Stomach smooth muscle (tissue), 2 donors: Measurements from ENCODE around the gene BPIFB6.

Source experiments
- H3K27ac ChIP-seq: one replicate; pipeline ENCODE4 v1.7.0; 2013; ENCODE audit warnings: mild to moderate bottlenecking, low read length, inconsistent platforms
- H3K27me3 ChIP-seq, 2 donors: one replicate each; pipeline ENCODE4 v1.7.0; 2013; ENCODE audit warnings: low read length in 2 of 2; ENCODE audit not compliant: insufficient read depth in 2 of 2, control insufficient read depth in 1 of 2
- H3K36me3 ChIP-seq, 2 donors: one replicate each; pipeline ENCODE4 v1.7.0; 2013; ENCODE audit warnings: low read length in 2 of 2; ENCODE audit not compliant: control insufficient read depth in 2 of 2, insufficient read depth in 2 of 2
- H3K4me1 ChIP-seq: one replicate; pipeline ENCODE4 v1.7.0; 2013; ENCODE audit warnings: low read length; ENCODE audit not compliant: control insufficient read depth, insufficient read depth
- H3K4me3 ChIP-seq, 2 donors: one replicate each; pipeline ENCODE4 v1.7.0; 2013; ENCODE audit warnings: low read length in 2 of 2
- H3K9ac ChIP-seq, 2 donors: one replicate each; pipeline ENCODE4 v1.7.0; 2013; ENCODE audit warnings: low read length in 2 of 2, mild to moderate bottlenecking in 1 of 2
- H3K9me3 ChIP-seq, 2 donors: one replicate each; pipeline ENCODE4 v1.7.0; 2013; ENCODE audit warnings: low read length in 2 of 2; ENCODE audit not compliant: control insufficient read depth in 2 of 2
- donor health status: healthy.
- donor health status: Pancreatic carcinoma.

The BPIFB6 gene, protein sequence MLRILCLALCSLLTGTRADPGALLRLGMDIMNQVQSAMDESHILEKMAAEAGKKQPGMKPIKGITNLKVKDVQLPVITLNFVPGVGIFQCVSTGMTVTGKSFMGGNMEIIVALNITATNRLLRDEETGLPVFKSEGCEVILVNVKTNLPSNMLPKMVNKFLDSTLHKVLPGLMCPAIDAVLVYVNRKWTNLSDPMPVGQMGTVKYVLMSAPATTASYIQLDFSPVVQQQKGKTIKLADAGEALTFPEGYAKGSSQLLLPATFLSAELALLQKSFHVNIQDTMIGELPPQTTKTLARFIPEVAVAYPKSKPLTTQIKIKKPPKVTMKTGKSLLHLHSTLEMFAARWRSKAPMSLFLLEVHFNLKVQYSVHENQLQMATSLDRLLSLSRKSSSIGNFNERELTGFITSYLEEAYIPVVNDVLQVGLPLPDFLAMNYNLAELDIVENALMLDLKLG

GRCh38 chr20:33031531-33031930 is at the start of gene BPIFB6:
Gene BPIFB6, plus strand, starts transcription at chr20:33031648. Its CDS starts 0 bp downstream, at chr20:33031648.
- H3K36me3 ChIP-seq = no peaks in the 10 kb centered on the region
- H3K27me3 ChIP-seq = peaks cover 0 to 2% of the 10 kb centered on the region in 2 donors
- H3K9ac ChIP-seq = no peak within 1 kb of the TSS
- H3K4me1 ChIP-seq = no peaks in the 10 kb centered on the region
- peaks cover 2 to 5% of the 10 kb centered on the region in 2 donors for H3K9me3 ChIP-seq
- H3K27ac ChIP-seq = no peak within 1 kb of the TSS
- H3K4me3 ChIP-seq = no peak within 1 kb of the TSS

DNA sequence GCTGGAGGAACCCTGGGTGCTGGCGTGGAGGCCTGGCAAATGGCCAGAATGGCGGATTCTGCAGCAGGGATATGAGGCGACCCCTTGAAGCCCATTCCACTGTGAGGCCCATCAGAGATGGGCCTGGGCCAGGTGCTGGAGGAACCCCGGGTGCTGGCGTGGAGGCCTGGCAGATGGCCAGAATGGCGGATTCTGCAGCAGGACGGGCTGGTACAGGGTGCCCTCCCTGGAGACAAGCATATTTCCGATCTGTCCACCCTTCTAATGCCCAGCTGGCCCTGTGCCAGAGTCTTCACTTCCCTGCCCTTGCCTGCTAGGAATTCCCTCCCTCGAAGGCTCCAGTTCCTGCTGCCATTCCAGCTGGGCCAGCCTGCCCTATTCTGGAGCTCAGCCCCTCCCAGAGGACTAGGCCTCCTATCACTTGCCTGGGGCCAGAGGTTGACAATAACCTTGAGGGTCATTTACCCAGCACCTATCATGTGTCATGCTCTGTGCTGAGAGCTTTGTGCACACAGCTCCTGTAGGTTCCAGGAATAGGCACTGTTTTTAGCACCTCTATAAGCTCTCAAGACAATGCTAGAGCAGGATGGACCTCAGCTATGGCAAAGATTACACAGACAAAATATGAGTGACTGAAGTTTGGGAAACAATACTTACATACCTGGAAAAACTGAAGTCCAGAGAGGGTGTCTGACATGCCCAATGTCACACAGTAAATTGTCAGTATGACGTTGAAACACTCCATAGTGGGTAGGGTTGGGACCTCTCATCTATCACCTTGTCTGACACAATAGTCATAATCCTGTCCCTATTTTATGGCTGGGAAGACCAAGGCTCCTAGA is 48.6 kb upstream of the BPIFB6 start:
- Histone ChIP-seq H3K9me3 (no peaks in the 10 kb centered on the region), H3K9ac (no peak overlapping the region), H3K27ac (no peak overlapping the region), H3K4me1 (no peaks in the 10 kb centered on the region), H3K27me3 (peaks cover 0 to 2% of the 10 kb centered on the region in 2 donors), H3K36me3 (no peaks in the 10 kb centered on the region), H3K4me3 (no peak overlapping the region)

DNA sequence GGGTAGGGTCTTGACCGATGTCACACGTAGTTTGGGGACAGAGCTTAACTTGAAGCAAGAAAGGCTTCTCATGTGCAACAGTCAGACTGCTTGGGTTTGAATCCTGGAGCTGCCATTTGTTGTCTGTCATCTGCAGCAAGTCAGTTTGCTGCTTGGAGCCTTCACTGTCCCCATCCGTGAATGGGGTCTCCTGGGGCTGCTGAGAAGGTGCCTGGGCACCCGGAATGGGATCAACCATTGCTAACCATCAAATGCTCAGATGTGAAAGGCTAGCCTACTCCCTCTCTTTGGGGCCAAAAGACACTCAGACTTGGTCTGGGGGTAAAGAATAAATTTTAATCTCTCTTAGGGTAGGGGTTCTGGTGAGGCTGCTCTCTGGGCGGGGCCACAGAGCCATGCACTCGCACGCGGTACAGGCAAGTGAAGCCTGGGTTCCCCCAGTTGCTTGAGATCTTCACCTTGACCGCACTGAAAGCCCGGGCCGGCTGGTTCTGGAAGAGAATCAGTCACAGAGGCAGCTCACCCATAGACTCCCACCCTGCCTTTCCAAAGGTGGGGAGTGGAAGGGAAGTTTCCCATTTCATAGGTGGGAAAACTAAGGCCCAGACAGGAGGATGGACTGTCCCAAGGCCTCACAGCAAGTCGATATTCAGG is 47.9 kb upstream of the BPIFB6 start:
- Histone ChIP-seq H3K9ac (no peak overlapping the region), H3K4me1 (no peaks in the 10 kb centered on the region), H3K27me3 (peaks cover 0 to 2% of the 10 kb centered on the region in 2 donors), H3K36me3 (no peaks in the 10 kb centered on the region), H3K27ac (no peak overlapping the region), H3K9me3 (no peaks in the 10 kb centered on the region), H3K4me3 (no peak overlapping the region)

- no peak overlapping the region for H3K27ac ChIP-seq
These were observed 47.3 kb upstream of the BPIFB6 start for GRCh38 chr20:32984196-32984595.

DNA sequence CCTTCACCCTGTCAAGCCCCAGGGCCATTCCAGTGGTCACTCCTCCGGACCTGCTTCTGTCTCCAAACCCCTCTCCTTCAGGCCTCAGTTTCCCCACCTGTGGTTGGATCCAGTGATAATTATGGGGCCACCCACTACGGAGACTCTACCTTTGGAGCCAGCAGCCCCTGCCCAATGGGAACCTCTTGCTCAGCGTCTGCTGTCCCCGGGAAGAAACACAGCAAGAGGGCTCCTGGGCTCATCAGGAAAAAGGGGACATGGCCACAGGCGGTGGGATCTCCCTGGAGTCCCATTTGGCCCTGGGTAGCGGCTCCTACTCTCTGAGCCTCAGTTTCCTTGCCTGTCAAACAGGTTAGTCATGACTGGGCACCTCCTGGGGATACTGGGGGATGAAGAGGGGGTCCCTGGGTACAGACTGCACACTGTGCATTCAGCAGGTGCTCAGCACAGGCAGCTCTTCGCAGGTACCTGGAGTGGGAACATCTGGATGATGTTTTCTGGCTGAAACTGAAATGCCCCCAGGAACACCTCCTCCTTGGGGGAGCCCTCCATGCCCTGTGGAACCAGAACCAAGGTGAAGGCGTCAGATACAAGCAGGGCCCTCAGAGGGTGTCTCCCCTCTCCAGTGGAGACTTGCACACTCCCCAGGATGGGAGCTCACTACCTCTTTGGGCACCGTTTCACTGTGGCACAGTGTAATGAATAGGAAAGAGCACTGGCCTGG is 46.7 kb upstream of the BPIFB6 start:
- no peak overlapping the region for H3K27ac ChIP-seq
- no peak overlapping the region for H3K9ac ChIP-seq
- no peaks in the 10 kb centered on the region for H3K9me3 ChIP-seq
- H3K36me3 ChIP-seq = no peaks in the 10 kb centered on the region
- H3K4me1 ChIP-seq = no peaks in the 10 kb centered on the region
- H3K4me3 ChIP-seq = no peak overlapping the region
- H3K27me3 ChIP-seq = peaks cover 0 to 4% of the 10 kb centered on the region in 2 donors

More at GRCh38 chr20:32984196-32984595, 47.3 kb upstream of the BPIFB6 start:
- Histone ChIP-seq H3K4me1 (no peaks in the 10 kb centered on the region), H3K27me3 (peaks cover 0 to 2% of the 10 kb centered on the region in 2 donors), H3K9ac (no peak overlapping the region), H3K36me3 (no peaks in the 10 kb centered on the region), H3K4me3 (no peak overlapping the region), H3K9me3 (no peaks in the 10 kb centered on the region)

DNA sequence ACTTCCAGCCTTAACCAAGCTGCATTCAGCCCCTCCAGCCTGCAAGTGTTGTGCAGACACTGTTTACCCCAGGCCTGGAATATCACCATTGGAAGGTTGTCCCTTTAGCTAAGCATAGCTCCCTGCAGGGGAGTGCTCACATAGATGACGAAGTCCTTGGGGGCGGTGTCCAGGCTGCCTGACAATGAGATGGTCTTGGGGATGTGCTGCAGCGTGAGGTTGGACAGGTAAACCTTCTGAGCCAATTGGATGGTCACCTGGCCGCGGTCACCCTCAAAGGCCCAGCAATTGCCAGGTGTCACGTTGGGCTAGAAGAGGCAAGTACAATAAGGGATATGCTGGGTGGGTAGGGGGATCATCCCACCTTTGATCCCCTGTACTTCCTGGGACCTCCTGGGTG is 45.9 kb upstream of the BPIFB6 start:
- Histone ChIP-seq H3K9me3 (no peaks in the 10 kb centered on the region), H3K36me3 (no peaks in the 10 kb centered on the region), H3K9ac (no peak overlapping the region), H3K27me3 (peaks cover 0 to 2% of the 10 kb centered on the region in 2 donors), H3K4me3 (no peak overlapping the region), H3K4me1 (no peaks in the 10 kb centered on the region), H3K27ac (no peak overlapping the region)

GRCh38 chr20:32986331-32986966 is 45.0 kb upstream of the BPIFB6 start:
- no peaks in the 10 kb centered on the region for H3K36me3 ChIP-seq
- H3K9ac ChIP-seq = no peak overlapping the region
- no peak overlapping the region for H3K27ac ChIP-seq
- H3K4me1 ChIP-seq = no peaks in the 10 kb centered on the region
- no peak overlapping the region for H3K4me3 ChIP-seq
- no peaks in the 10 kb centered on the region for H3K9me3 ChIP-seq
- peaks cover 0 to 2% of the 10 kb centered on the region in 2 donors for H3K27me3 ChIP-seq

GRCh38 chr20:32987044-32987825 is 44.2 kb upstream of the BPIFB6 start:
- H3K9ac ChIP-seq = no peak overlapping the region
- H3K4me3 ChIP-seq = no peak overlapping the region
- no peaks in the 10 kb centered on the region for H3K4me1 ChIP-seq
- H3K27me3 ChIP-seq = peaks cover 0 to 2% of the 10 kb centered on the region in 2 donors
- H3K27ac ChIP-seq = no peak overlapping the region
- H3K9me3 ChIP-seq = no peaks in the 10 kb centered on the region
- H3K36me3 ChIP-seq = no peaks in the 10 kb centered on the region

GRCh38 chr20:32988008-32988407 is 43.4 kb upstream of the BPIFB6 start:
- no peak overlapping the region for H3K4me3 ChIP-seq
- no peaks in the 10 kb centered on the region for H3K4me1 ChIP-seq
- no peak overlapping the region for H3K9ac ChIP-seq
- H3K9me3 ChIP-seq = no peaks in the 10 kb centered on the region
- no peak overlapping the region for H3K27ac ChIP-seq
- peaks cover 0 to 2% of the 10 kb centered on the region in 2 donors for H3K27me3 ChIP-seq
- H3K36me3 ChIP-seq = no peaks in the 10 kb centered on the region
